Endometrium (tissue), 2 donors: ENCODE results near the gene WARS2.
"Not testable (repeated sequence)": the region's sequence is repeated elsewhere in the genome, so short reads cannot be mapped to it uniquely, and the experiment has no call there.

Source experiments
- FAIRE-seq: peaks from 2 replicates; lab custom pipeline; 2012; peaks lifted over from hg19 to GRCh38; lab: Jason Lieb, UNC
- donor health status: control.
- donor health status: control.

The WARS2 gene

GRCh38 chr1:119140177-119141019 is at the start of gene WARS2:
Gene WARS2 (minus strand): TSS chr1:119140653. CDS start chr1:119140644, 9 bp downstream.
- peak; percentile 43 for FAIRE-seq

GRCh38 chr1:119188926-119189325 is 48.5 kb upstream of the WARS2 start:
- FAIRE-seq, result peak; percentile 59

GRCh38 chr1:119187416-119187815 is 47.0 kb upstream of the WARS2 start:
- FAIRE-seq, result peak; percentile 12

- FAIRE-seq, result no peak
Observed at GRCh38 chr1:119186471-119186870, 46.0 kb upstream of the WARS2 start.

GRCh38 chr1:119184972-119185371 is 44.5 kb upstream of the WARS2 start:
- no peak for FAIRE-seq

GRCh38 chr1:119181218-119181617 is 40.8 kb upstream of the WARS2 start:
- FAIRE-seq, result no peak

- no peak for FAIRE-seq
Observed at GRCh38 chr1:119179051-119179450, 38.6 kb upstream of the WARS2 start.

- FAIRE-seq, result not testable (repeated sequence)
Observed at GRCh38 chr1:119172927-119173326, 32.5 kb upstream of the WARS2 start.

GRCh38 chr1:119171381-119172010 is 31.0 kb upstream of the WARS2 start:
- FAIRE-seq, result not testable (repeated sequence)

- no peak for FAIRE-seq
Observed at GRCh38 chr1:119163396-119163795, 22.9 kb upstream of the WARS2 start.

- peak; percentile 93 for FAIRE-seq
Observed at GRCh38 chr1:119160866-119161265, 20.4 kb upstream of the WARS2 start.

GRCh38 chr1:119160409-119160808 is 20.0 kb upstream of the WARS2 start:
- FAIRE-seq, result no peak

GRCh38 chr1:119159966-119160365 is 19.5 kb upstream of the WARS2 start:
- no peak for FAIRE-seq

- FAIRE-seq, result no peak
Observed at GRCh38 chr1:119159111-119159510, 18.7 kb upstream of the WARS2 start.

- FAIRE-seq, result not testable (repeated sequence)
Observed at GRCh38 chr1:119156761-119157160, 16.3 kb upstream of the WARS2 start.

- not testable (repeated sequence) for FAIRE-seq
Observed at GRCh38 chr1:119155069-119155468, 14.6 kb upstream of the WARS2 start.

- FAIRE-seq, result no peak
Observed at GRCh38 chr1:119150150-119150549, 9.7 kb upstream of the WARS2 start.

GRCh38 chr1:119147661-119148090 is 7.2 kb upstream of the WARS2 start:
- FAIRE-seq, result no peak

- no peak for FAIRE-seq
Observed at GRCh38 chr1:119146466-119146865, 6.0 kb upstream of the WARS2 start.

GRCh38 chr1:119144813-119145212 is 4.4 kb upstream of the WARS2 start:
- no peak for FAIRE-seq

- FAIRE-seq, result no peak
Observed at GRCh38 chr1:119143706-119144105, 3.3 kb upstream of the WARS2 start.

GRCh38 chr1:119141660-119142059 is 1.2 kb upstream of the WARS2 start:
- no peak for FAIRE-seq

- no peak for FAIRE-seq
Observed at GRCh38 chr1:119141020-119141424, 569 bp upstream of the WARS2 start.

GRCh38 chr1:119139857-119140176 is 636 bp downstream of the WARS2 start:
- no peak for FAIRE-seq
